HG02981 (cell line): ENCODE data around the gene TBC1D1.

Source experiments
- ATAC-seq: cut with Tn5 transposase; IDR thresholded peaks from one replicate; pipeline ENCODE4 v1.9.1; 2021; ENCODE audit warnings: mild to moderate bottlenecking, moderate library complexity; ENCODE audit not compliant: unreplicated experiment

TBC1D1 gene

GRCh38 chr4:37989398-37990260 is 98.7 kb downstream of the TBC1D1 start:
- no peak for ATAC-seq

DNA sequence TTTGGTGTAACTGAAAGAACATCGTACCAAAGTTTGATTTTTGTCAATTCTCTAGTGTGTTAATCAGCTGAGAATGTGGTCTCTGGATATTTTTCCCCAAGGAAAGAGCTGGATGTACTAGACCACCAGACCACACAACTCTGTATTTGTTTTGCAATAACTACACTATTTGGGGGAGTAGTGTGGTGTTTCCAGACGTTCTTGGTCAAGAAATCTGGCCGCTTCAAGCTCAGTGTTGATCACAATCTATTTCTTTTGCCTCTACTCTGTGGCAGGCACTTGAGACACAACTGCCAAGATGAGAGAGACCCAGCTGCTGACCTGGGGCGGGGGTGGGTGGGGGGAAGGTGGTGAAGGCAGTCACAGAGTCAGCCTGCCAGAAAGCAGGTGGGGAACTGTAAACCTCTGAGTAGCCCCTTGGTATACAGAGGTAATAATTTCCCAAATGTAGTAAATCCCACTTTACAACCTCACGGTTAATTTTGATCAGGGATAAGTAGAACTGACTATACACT is 99.9 kb downstream of the TBC1D1 start:
- no peak for ATAC-seq

DNA sequence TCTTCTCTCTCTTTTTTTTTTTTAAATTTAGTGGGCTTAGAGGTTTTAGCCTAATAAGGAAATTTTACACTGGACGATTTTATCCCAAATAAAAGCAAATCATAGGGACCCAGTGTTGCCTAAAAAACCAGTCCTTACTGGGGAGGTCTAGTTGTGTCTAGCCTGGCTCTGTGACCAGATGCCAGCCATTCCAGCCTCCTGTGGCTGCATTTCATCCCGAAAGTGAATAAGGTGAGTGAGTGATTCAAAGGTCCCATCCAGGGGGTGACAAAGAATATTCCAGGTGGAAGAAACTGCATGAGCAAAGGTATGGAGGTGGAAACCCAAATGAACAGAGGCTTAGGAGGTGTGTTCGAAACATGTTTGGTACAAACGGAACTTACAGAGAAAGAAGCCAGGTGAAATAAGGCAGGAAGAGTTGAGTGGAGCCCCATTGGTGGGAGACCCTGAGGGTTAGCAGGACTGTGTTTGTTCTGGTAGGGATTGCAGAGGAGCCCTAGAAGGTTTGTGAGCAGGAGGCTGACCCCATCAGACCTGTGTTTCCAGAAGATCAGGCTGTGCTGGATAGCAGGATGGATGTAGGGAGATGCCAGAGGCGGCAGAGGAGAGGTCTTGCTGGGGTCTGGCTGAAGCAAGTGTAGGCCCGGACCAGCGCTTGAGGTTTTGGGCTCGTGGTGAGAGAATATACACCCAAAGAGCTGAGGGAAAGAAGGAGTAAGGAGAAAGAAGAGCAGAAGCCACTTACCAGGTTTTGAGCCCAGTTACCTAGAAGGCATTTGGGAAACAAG is 100.9 kb downstream of the TBC1D1 start:
- ATAC-seq: no peak

GRCh38 chr4:37993806-37994205 is 102.9 kb downstream of the TBC1D1 start:
- ATAC-seq: no peak

- no peak for ATAC-seq
Observed at GRCh38 chr4:37994569-37994968, 103.7 kb downstream of the TBC1D1 start.

DNA sequence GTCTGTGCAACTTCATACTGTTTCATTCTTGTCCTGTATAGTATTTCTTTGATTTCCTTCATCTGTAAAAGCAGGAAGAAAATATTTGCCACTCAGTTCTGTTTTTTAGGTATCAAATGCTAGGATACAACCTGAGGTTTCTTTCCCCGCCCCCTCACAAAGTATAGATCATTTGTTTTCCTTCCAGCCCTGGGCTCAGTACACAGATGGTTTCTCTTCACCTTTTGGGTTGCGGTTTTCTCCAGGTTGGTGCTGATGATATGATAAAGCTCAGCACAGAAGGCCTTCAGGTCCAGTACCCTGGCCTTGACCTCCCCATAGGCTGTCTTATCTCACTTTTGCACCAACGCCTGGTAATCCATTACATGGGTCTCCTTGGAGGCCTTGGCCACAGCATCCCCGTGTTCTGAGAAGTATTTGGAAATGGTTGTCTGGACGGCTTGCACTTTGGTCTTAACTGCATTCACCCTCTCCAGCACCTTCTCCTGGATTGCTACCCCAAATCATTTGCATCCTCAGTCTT is 104.5 kb downstream of the TBC1D1 start:
- ATAC-seq: no peak

- no peak for ATAC-seq
Observed at GRCh38 chr4:37995981-37996775, 105.3 kb downstream of the TBC1D1 start.

- no peak for ATAC-seq
Observed at GRCh38 chr4:37998226-37998625, 107.3 kb downstream of the TBC1D1 start.

- no peak for ATAC-seq
Observed at GRCh38 chr4:37999000-37999716, 108.3 kb downstream of the TBC1D1 start.

GRCh38 chr4:37999965-38000364 is 109.1 kb downstream of the TBC1D1 start:
- no peak for ATAC-seq

- ATAC-seq: no peak
Observed at GRCh38 chr4:38001927-38002326, 111.0 kb downstream of the TBC1D1 start.

DNA sequence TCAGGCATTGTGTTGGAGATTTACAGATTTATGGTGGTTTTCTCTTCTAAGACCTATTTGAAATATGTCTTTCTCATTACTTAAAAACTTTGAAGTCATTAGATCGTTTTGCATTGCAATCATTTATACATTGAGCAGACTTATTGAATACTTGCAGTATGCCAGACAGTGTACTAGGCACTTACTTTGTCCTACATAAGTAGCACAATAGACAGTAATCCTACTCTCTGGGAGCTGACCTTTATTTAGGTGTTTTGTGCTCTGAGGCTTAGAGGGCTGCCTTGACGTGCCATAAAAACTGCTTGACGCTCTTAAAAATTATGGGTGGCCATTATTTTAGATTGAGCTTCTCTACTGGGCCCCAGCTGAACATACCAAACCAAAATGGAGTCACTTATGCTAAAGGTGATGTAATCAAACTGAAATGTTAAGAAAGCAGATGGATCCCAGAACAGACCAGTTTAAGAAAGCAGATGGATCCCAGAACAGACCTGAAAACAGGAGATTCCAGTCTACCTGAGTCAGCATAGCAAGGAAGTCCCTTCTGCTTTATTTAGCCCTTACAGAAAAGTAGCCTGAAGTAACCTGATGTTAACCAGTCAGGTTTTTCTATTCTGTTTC is 111.7 kb downstream of the TBC1D1 start:
- ATAC-seq: no peak

DNA sequence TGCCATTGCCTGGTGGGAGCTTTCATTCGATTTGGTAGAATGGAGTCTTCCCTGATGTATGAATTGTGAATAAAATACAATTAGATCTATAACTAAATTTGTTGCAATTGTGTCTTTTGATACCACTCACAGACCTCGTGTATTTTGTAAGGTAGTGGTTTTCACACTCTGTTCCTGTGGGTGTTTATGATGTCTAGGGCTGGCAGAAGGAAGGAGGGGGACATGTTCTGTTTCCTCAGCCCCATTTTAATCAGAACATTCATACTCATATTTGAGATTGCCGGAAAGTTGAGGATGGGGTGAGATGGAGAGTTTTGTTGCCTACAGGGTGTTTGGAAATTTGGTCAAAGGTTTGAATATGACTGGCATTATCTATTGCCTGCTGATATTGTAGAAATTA is 112.2 kb downstream of the TBC1D1 start:
- no peak for ATAC-seq

GRCh38 chr4:38003628-38004027 is 112.7 kb downstream of the TBC1D1 start:
- ATAC-seq: no peak

- ATAC-seq: no peak
Observed at GRCh38 chr4:38004062-38004461, 113.2 kb downstream of the TBC1D1 start.

GRCh38 chr4:38004887-38005286 is 114.0 kb downstream of the TBC1D1 start:
- ATAC-seq: no peak

- ATAC-seq: no peak
Observed at GRCh38 chr4:38005637-38006036, 114.8 kb downstream of the TBC1D1 start.

GRCh38 chr4:38007645-38008044 is 116.8 kb downstream of the TBC1D1 start:
- ATAC-seq: no peak

GRCh38 chr4:38008571-38009021 is 117.7 kb downstream of the TBC1D1 start:
- ATAC-seq: no peak

DNA sequence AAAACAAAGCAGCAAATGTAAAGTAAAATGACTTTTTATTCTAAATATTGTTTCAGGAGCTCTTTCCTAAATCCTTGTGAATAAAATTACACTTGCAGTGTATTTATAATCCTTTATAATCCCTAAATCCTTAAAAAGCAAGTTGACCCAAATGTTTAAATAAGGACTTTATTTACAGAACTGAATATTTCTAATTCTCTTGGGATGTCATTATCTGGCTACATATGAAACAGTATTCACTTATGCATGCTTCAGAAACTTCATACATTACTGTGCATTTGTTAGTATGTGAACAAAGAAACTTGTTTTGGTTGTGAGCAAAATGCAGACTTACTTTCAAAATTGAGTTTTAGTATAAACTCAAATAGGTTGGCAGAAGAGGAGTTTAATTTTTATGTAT is 118.5 kb downstream of the TBC1D1 start:
- no peak for ATAC-seq
